Mesothelial cell of epicardium (in vitro differentiated cells): ENCODE data around the gene EAPP. TPM values are rescaled to one million over a fixed set of nuclear protein-coding genes. Genes with fewer than 3 reads are reported as not detected.
"Not testable (repeated sequence)": the region's sequence is repeated elsewhere in the genome, so short reads cannot be mapped to it uniquely, and the experiment has no call there.

ENCODE experiments used
- DNase-seq, 2 experiments: peaks; one replicate each; pipeline ENCODE4 v3.0.0; 2021; ENCODE audit warnings: low spot score in 2 of 2; ENCODE audit not compliant: unreplicated experiment in 2 of 2
- H3K27ac Mint-ChIP-seq: 2 replicates; pipeline ENCODE4 v1.8.0; 2021; ENCODE audit warnings: mixed read lengths
- H3K27me3 Mint-ChIP-seq: 2 replicates; pipeline ENCODE4 v1.8.0; 2021; ENCODE audit warnings: low read depth, mixed read lengths
- H3K36me3 Mint-ChIP-seq: 2 replicates; pipeline ENCODE4 v1.8.0; 2021; ENCODE audit warnings: mixed read lengths
- H3K4me1 Mint-ChIP-seq: 2 replicates; pipeline ENCODE4 v1.8.0; 2021; ENCODE audit warnings: mixed read lengths
- H3K4me3 Mint-ChIP-seq: 2 replicates; pipeline ENCODE4 v1.8.0; 2021; ENCODE audit warnings: mild to moderate bottlenecking, moderate library complexity, mixed read lengths
- H3K9me3 Mint-ChIP-seq: 2 replicates; pipeline ENCODE4 v1.8.0; 2021; ENCODE audit warnings: mixed read lengths
- total RNA-seq: library from RNA; stranded (reverse); gene quantifications from 3 replicates; pipeline ENCODE4 v1.2.1, GENCODE V29; 2021
- TF ChIP-seq, protein P1 (sequence below): fragments of 200-600 bp; sonication (generic); IDR thresholded peaks from one replicate; pipeline ENCODE4 v1.5.0; 2021; ENCODE audit warnings: antibody characterized with exemption; ENCODE audit not compliant: unreplicated experiment

The EAPP gene
- total RNA-seq, 1 donor from 2014 or later = 41.4 TPM

DNA sequence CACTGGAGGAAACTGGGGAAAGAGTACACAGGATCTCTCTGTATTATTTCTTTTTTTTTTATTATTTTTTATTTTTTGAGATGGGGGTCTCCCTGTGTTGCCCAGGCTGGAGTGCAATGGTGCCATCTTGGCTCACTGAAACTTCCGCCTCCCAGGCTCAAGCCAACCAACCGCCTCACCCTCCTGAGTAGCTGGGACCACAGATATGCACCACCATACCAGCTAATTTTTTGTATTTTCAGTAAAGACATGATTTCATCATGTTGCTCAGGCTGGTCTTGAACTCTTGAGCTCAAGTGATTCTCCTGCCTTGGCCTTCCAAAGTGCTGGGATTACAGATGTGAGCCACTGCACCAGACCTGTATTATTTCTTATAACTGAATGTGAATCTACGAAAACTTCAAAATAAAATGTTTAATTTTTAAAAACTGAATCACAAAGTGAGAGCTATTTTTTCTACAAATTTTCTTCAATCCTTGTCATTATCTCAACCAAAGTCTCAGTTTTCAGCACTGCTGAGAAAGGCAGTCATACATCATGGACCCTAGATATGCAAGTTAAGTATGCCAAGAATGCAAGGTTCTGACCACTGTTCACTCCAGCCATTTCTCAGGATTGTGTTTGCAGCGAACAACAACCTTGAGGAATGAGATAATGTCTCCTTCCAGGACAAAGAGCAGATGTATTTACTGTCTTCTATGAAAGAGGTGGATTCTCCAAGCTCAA is 2.4 kb downstream of the EAPP start:
- no peaks in the 10 kb centered on the region for H3K9me3 Mint-ChIP-seq
- no peaks in the 10 kb centered on the region for H3K27me3 Mint-ChIP-seq
- peak overlapping the region; percentile 54 for H3K4me3 Mint-ChIP-seq
- TF ChIP-seq, protein P1, sequence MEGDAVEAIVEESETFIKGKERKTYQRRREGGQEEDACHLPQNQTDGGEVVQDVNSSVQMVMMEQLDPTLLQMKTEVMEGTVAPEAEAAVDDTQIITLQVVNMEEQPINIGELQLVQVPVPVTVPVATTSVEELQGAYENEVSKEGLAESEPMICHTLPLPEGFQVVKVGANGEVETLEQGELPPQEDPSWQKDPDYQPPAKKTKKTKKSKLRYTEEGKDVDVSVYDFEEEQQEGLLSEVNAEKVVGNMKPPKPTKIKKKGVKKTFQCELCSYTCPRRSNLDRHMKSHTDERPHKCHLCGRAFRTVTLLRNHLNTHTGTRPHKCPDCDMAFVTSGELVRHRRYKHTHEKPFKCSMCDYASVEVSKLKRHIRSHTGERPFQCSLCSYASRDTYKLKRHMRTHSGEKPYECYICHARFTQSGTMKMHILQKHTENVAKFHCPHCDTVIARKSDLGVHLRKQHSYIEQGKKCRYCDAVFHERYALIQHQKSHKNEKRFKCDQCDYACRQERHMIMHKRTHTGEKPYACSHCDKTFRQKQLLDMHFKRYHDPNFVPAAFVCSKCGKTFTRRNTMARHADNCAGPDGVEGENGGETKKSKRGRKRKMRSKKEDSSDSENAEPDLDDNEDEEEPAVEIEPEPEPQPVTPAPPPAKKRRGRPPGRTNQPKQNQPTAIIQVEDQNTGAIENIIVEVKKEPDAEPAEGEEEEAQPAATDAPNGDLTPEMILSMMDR = no peak
- no peak for DNase-seq
- H3K4me1 Mint-ChIP-seq = peaks cover 30% of the 10 kb centered on the region
- H3K36me3 Mint-ChIP-seq = peaks cover 12% of the 10 kb centered on the region
- peak overlapping the region; percentile 89 for H3K27ac Mint-ChIP-seq

DNA sequence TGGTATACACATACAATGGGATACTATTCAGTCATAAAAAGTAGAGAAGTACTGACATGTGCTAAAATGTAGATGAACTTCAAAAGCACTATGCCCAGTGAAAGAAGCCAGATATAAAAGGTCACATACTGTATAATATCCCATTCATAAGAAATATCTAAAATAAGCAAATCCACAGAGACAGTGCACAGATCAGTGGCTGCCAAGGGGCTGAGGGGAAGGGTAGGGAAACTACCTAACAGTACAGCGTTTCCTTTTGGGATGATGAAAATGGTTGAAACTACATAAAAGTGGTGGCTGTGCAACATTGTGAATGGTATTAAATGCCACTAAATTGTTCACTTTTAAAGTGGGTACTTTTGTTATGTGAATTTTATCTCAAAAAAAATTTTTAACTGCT is 11.9 kb downstream of the EAPP start:
- DNase-seq = no peak
- H3K36me3 Mint-ChIP-seq = peaks cover 28% of the 10 kb centered on the region
- H3K9me3 Mint-ChIP-seq = no peaks in the 10 kb centered on the region
- no peaks in the 10 kb centered on the region for H3K27me3 Mint-ChIP-seq
- TF ChIP-seq, protein P1 = no peak
- H3K4me1 Mint-ChIP-seq = no peaks in the 10 kb centered on the region
- H3K27ac Mint-ChIP-seq = no peak overlapping the region
- no peak overlapping the region for H3K4me3 Mint-ChIP-seq

DNA sequence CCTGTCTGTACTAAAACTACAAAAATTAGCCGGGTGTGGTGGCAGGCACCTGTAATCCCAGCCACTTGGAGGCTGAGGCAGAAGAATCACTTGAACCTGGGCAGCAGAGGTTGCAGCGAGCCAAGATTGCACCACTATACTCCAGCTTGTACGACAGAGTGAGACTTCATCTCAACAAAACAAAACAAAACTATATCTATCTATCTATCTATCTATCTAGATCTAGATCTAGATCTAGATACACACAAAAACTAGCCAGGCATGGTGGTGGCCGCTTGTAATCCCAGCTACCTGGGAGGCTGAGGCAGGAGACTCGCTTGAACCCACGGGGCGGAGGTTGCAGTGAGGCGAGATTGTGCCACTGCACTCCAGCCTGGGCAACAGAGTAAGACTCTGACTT is 15.3 kb downstream of the EAPP start:
- H3K36me3 Mint-ChIP-seq = peaks cover 36% of the 10 kb centered on the region
- not testable (repeated sequence) for H3K27ac Mint-ChIP-seq, H3K9me3 Mint-ChIP-seq, H3K4me3 Mint-ChIP-seq, H3K4me1 Mint-ChIP-seq, H3K27me3 Mint-ChIP-seq, DNase-seq

DNA sequence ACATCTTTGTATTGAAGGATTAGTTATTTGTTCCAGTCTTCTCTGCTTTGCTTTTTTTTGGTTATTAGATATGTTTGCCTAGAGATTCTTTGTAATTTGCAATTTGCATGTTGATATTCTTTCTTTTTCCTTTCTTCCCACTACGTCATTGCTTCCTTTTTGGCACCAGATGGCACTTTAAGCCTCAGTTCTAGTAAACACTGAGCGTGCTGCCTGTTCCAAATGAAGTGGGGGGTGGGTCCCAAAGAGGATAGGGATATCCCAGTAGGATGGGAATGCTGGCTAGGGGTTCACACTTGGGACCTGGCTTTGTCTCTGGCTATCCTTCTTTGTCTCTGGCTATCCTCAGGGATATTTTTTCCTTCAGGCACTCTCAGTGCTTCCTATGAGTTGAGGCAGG is 17.0 kb downstream of the EAPP start:
- Mint-ChIP-seq H3K27me3 (no peaks in the 10 kb centered on the region), H3K36me3 (peaks cover 48% of the 10 kb centered on the region), H3K4me3 (no peak overlapping the region), H3K4me1 (no peaks in the 10 kb centered on the region), H3K27ac (no peak overlapping the region), H3K9me3 (peaks cover 3% of the 10 kb centered on the region)
- DNase-seq = no peak
- TF ChIP-seq, protein P1 = no peak

DNA sequence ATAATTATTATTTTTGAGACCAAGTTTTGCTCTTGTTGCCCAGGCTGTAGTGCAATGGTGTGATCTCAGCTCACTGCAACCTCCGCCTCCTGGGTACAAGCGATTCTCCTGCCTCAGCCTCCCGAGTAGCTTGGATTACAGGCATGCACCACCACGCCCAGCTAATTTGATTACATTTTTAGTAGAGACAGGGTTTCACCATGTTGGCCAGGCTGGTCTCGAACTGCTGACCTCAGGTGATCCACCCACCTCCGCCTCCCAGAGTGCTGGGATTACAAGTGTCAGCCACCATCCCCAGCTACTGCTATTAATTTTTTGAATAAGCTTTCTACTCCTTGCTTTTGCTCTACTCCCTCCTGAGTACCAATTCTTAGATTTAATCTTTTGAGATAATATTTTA is 18.4 kb downstream of the EAPP start:
- H3K36me3 Mint-ChIP-seq = peaks cover 53% of the 10 kb centered on the region
- DNase-seq = not testable (repeated sequence)

DNA sequence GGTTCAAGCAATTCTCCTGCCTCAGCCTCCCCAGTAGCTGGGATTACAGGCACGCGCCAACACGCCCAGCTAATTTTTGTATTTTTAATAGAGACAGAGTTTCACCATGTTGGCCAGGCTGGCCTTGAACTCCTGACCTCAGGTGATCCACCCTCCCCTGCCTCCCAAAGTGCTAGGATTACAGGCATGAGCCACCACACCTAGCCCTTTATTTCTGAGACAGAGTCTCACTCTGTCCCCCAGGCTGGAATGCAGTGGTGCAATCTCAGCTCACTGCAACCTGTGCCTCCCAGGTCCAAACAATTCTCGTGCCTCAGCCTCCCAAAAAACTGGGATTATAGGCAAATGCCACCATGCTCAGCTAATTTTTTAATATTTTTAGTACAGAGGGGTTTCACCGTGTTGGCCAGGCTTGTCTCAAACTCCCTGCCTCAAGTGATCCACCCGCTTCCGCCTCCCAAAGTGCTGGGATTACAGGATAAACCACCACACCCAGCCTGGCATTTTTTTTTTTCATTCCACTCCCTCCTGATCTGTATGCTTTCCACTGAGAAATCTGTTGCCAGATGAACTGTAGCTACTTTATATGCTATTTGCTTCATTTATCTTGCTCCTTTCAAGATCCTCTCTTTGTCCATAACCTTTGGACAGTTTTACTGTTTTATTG is 19.1 kb downstream of the EAPP start:
- H3K27me3 Mint-ChIP-seq, H3K27ac Mint-ChIP-seq, DNase-seq, H3K4me1 Mint-ChIP-seq, H3K9me3 Mint-ChIP-seq, H3K4me3 Mint-ChIP-seq: not testable (repeated sequence)
- H3K36me3 Mint-ChIP-seq = peaks cover 59% of the 10 kb centered on the region

More for the DNA sequence above, 18.4 kb downstream of the EAPP start:
- not testable (repeated sequence) for H3K27ac Mint-ChIP-seq, H3K27me3 Mint-ChIP-seq, H3K4me1 Mint-ChIP-seq, H3K9me3 Mint-ChIP-seq, H3K4me3 Mint-ChIP-seq

DNA sequence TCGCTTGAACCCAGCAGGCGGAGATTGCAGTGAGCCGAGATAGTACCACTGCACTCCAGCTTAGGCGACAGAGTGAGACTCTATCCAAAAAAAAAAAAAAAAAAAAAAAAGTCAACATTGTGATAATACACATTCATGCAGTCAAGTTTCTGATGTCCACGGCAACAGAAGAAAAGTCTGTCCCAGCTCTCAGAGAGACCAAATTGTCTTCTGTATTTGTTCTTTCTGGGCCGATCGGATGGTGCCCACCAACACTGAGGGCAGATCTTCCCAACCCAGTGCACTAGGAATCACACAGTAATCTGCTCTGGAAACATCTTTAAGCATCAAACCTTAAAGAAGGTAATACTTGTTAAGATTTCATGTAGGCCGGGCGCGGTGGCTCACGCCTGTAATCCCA is 31.6 kb downstream of the EAPP start:
- H3K9me3 Mint-ChIP-seq = no peaks in the 10 kb centered on the region
- peaks cover 2% of the 10 kb centered on the region for H3K4me1 Mint-ChIP-seq
- no peak overlapping the region for H3K4me3 Mint-ChIP-seq
- no peak overlapping the region for H3K27ac Mint-ChIP-seq
- TF ChIP-seq, protein P1 = no peak
- no peak for DNase-seq
- H3K36me3 Mint-ChIP-seq = no peaks in the 10 kb centered on the region
- no peaks in the 10 kb centered on the region for H3K27me3 Mint-ChIP-seq
